H54 (cell line): Measurements from ENCODE around the gene TMIGD2.
"Not testable (repeated sequence)": the region's sequence is repeated elsewhere in the genome, so short reads cannot be mapped to it uniquely, and the experiment has no call there.

Source experiments
- DNase-seq: peaks from one replicate; pipeline ENCODE4 v3.0.0; 2011; ENCODE audit warnings: low spot score, mixed read lengths; ENCODE audit not compliant: insufficient read length
- FAIRE-seq: peaks from 3 replicates; lab custom pipeline; 2011; peaks lifted over from hg19 to GRCh38; lab: Jason Lieb, UNC
- POLR2A ChIP-seq: IDR thresholded peaks from 2 replicates; pipeline ENCODE4 v1.6.1; 2011; ENCODE audit warnings: low read depth, mild to moderate bottlenecking, low read length

TMIGD2 gene, protein sequence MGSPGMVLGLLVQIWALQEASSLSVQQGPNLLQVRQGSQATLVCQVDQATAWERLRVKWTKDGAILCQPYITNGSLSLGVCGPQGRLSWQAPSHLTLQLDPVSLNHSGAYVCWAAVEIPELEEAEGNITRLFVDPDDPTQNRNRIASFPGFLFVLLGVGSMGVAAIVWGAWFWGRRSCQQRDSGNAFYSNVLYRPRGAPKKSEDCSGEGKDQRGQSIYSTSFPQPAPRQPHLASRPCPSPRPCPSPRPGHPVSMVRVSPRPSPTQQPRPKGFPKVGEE

DNA sequence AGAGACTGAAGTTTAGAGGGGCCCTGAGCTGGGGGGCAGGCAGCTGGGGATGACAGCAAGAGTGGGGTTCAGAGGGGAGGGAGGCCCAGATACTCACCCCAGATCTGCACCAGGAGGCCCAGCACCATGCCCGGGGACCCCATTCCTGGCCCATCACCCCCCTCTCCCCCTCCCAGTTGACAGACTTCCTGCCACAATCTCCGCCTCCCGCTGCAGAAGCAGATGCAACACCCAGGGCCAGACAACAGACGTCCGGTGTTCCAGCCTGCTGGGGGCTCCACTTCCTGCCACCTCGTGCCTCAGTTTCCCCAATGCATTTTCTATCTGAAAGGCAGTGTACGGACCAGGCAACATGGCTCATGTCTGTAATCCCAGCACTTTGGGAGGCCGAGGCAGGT, at the start of gene TMIGD2:
Gene TMIGD2, minus strand, starts transcription at position 147 of the 398 bp plus-strand sequence. Its CDS starts 4 bp downstream, at position 143.
- TF ChIP-seq POLR2A = no peak
- FAIRE-seq = no peak
- DNase-seq = no peak

DNA sequence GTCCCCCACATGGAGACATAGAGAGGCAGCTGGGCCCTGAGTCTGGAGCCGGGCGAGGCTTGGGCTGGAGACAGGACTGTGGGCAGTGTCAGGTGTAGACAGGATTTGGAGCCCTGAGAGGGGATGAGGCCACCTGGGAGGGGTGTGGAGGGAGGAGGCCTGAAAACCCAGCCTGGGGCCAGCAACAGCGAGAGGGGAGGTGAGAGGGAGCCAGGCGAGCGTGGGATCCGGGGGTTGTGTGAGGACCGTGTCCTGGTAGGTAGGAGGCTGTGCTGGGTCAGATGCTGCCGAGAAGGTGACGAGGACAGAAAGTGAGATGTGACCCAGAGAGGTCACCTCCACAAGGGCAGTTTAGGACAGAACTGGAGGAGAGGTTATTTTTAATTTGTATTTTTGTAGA, 48.5 kb upstream of the TMIGD2 start:
- TF ChIP-seq POLR2A = no peak
- DNase-seq = no peak
- FAIRE-seq = no peak

DNA sequence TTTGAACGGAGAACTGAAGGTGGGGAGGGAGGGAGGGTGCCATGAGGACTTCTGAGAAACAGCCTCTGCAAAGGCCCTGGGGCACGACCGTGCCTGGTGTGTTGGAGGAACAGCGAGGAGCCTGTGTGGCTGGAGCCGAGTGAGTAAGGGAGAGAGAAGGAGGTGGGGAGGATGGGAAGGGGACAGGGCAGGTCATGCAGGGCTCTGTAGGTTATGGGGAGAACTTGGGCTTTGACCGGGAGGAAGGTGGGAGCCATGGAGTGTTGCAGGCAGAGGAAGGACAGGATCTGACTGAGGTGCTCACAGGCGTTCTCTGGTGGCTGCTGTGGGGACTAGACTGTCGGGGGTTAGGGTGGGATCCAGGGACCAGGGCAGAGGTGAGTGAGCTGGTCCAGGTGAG, 47.9 kb upstream of the TMIGD2 start:
- FAIRE-seq (no peak), DNase-seq (no peak)
- no peak for TF ChIP-seq POLR2A

DNA sequence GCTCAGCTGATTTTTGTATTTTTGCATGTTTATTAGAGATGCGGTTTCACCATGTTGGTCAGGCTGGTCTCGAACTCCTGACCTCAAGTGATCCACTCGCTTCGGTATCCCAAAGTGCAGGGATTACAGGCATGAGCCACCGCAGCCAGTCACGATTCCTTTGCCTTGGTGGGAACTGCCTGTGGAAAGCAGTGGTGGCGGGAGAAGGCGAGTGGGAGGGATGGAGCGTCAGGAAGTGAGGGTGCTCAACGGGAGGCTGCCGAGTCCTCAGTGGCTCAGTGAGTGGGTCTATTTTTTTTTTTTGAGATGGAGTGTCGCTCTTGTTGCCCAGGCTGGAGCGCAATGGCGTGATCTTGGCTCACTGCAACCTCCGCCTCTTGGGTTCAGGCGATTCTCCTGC, 47.0 kb upstream of the TMIGD2 start:
- not testable (repeated sequence) for DNase-seq, FAIRE-seq

DNA sequence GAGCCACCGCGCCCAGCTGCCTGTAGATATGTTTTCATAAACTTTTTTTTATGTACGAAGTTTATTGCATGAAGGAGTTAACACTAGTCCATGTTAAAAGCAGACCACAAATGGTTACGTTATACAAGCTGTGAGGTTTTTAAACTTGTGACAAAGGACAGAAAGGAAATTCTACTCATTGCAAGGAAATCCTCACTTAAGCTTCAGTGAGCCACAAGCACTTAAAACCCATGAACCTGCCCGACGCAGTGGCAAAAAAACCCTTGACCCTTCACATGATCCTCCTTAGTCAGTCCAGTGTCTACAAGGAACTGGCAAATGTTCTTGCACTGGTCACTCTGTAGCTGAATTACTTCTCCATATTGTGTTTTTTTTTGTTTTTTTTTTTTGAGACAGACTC, 45.3 kb upstream of the TMIGD2 start:
- no peak for TF ChIP-seq POLR2A
- DNase-seq (no peak), FAIRE-seq (no peak)

DNA sequence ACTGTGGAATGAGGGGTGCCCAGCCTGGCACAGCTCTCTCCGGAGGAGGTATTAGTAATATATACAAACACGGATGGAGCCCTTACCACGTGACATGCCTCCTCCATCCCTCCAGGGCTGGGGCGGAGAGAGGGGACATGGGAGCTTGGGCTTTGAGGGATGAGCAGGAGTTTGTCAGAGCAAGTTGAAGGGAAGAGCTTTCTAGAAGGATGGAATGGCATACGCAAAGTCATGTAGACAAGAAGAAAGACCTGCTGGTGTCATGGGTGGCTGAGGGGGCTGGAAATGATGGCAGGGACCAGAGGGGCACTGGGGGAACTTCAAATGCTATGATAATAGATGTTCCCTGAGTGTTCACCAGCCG, 43.8 kb upstream of the TMIGD2 start:
- FAIRE-seq = no peak
- no peak for DNase-seq
- TF ChIP-seq POLR2A = no peak

DNA sequence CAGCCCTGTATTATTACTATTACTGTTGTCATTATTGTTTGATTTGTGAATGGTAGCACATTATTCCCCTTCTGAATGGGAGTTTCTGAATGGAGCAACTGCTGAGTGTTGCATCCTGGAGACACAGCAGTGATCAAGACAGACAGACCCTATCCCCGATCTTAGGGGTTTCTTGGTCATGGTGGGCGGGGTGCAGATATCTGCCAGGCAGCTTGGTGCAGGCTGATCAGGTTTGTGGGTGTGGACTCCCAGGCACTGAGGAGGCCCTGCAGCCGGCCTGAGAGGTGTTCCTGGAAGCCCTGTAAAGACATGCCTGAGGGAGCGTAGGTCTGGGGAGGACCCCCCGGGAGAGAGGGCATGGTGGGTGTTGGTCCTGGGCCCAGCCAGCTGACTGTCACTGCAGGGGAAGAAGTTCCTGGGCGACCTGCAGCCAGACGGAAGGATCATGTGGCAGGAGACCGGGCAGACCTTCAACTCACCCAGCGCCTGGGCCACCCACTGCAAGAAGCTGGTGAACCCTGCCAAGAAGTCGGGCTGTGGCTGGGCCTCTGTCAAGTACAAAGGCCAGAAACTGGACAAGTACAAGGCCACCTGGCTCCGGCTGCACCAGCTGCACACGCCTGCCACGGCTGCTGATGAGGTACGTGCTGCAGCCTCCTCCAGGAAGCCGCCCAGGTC, 43.3 kb upstream of the TMIGD2 start:
- no peak for TF ChIP-seq POLR2A
- DNase-seq (no peak), FAIRE-seq (no peak)

DNA sequence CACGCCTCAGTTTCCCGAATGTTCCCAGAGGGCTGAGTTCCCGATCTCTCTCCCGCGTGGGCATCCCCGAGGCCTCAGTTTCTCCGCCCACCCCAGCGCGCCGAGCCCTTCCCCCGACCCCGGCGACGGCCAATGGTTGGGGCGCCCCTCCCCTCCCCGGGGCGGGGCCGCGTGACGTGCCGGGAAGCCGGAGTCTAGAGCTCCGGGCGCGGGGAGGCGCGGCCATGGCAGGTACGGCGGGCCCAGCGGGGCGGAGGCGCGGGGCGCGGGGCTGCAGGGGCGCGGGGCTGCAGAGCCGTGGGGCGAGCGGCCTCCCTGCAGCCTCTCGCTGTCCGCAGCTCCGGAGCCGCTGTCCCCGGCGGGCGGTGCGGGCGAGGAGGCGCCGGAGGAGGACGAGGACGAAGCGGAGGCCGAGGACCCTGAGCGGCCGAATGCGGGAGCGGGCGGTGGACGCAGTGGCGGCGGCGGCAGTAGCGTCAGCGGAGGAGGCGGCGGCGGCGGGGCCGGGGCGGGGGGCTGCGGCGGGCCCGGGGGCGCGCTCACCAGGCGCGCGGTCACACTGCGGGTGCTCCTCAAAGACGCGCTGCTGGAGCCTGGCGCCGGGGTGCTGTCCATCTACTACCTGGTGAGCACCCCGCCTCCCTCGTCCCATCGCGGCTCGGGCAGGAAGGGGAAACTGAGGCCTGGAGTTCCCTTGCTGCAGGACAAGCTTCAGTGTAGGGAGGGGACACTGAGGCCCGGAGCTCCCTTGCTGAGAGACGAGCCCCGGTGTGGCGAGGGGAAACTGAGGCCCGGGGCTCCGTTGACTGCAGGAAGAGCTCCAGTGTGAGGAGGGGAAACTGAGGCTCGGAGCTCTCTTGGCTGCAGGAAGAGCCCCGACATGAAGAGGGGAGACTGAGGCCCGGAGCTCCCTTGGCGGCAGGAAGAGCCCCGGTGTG, 41.5 kb upstream of the TMIGD2 start, which contains the start of gene MPND:
Gene MPND, plus strand, starts transcription at position 193 of the 938 bp plus-strand sequence. Its CDS starts 32 bp downstream, at position 225.
- DNase-seq (peak; percentile 69), FAIRE-seq (no peak)

DNA sequence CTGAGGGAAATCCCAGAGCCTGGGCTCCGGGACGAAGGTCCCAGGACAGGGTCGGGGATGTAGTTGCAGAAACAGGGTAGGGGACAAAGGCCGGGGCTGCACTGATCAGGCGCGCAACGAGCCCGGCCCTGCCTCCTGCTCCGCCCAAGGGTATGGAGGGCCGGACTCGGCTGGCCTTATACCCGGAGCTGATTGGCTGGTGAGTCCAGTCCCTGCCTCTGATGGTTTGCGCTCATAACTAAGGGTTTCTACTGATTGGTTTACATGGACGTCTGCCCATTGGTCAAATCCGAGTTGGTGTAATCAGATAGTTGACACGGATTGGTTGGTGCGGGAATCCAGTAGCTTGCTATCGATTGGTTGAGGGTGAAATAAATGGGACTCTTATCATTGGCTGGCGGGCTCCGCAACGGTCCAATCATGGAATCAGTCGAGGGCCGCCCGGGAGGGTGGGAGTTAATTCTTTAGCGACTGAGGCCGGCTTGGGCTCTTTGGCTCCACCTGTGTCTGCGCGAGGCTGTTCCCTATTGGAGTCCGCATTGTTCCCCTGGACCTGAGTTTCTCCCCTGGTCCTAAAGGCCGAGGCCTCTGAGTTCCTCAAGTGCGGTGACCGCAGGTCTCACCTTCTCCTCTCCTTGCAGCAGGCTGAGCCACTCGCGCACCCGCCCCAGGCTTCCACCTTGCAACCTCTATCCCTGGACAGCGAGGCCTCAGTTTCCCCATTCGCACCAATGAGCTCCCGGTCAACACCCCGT, 40.6 kb upstream of the TMIGD2 start:
- TF ChIP-seq POLR2A = peak; percentile 72
- DNase-seq (peak; percentile 93), FAIRE-seq (peak; percentile 94)

More for the DNA sequence above, 41.5 kb upstream of the TMIGD2 start, which contains the start of gene MPND:
- peak; percentile 44 for TF ChIP-seq POLR2A

DNA sequence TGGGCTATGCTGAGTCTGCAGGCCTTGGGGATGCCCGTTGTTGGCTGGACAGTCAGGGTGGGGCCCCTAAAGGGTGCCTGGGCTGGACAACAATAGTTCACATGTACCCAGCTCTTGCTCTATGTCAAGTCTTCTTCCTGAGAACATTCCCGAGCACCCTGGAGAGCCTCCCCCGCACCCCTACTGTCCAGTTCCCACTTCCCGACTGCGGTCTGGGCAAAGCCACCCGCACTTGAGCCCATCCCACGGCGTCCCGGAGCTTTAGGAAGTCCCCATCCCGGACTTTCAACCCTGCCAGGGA, 40.1 kb upstream of the TMIGD2 start:
- DNase-seq (no peak), FAIRE-seq (no peak)
- TF ChIP-seq POLR2A = no peak

DNA sequence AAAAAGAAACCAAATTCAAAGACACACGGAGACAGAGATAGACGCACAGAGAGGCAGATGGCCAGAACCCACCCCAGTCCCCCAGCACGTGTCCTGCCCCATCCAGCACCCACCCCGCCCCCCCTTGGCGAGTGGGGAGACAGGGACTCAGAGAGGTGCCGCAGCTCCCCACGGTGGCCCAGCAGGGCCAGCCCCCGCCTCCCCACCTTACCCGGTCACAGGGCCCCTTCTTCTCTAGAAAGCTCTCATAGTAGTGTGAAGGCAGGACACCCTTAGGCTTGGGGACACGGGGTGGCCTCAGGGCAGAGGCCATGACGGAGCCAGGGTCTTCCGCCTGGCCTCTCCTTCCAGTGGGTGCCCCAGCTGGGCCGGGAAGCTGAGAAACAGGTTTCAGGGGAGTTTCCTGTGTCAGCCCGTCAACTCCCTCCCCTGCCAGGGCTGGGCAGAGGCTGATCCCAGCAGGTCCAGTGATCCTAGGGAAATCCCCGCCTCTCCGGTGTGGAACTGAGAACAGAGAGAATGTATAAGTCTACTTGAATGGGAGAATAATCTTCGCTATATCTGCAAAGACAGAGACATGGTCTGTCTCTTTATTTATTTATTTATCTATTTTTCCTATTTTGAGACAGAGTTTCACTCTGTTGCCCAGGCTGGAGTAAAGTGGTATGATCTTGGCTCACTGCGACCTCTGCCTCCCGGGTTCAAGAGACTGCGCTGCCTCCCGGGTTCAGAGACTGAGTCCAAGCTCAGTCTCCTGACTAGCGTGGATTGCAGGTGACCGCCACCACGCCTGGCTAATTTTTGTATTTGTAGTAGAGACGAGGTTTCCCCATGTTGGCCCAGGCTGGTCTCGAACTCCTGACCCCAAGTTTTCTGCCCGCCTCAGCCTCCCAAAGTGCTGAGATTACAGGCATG, 36.5 kb upstream of the TMIGD2 start, which contains the start of gene STAP2:
Gene STAP2, minus strand, starts transcription at position 387 of the 915 bp plus-strand sequence. Its CDS starts 74 bp downstream, at position 313.
- no peak for DNase-seq
- no peak for TF ChIP-seq POLR2A
- no peak for FAIRE-seq

DNA sequence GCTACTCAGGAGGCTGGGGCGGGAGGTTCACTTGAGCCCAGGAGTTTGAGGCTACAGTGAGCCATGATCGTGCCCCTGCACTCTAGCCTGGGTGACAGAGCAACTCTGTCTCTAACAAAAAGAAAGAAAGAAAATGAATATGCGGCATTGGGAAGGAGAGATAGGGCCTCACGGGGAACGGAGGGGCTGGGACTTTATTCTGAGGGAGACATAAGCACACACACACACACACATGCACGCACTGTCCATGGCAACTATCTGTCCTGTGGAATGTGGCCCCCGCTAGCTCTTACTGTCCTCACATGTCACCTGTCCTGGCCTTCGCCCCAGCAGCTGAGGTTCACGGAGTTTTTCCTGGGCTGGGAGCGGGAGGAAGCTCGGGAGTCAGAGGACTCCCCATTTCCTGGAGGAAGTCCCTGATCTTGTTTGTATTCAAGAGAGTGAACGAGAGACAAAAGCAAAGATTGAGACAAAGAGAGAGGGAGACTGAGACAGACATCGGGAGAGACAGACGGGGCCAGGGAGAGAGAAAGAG, 35.8 kb upstream of the TMIGD2 start:
- DNase-seq (no peak), FAIRE-seq (no peak)
- TF ChIP-seq POLR2A = no peak
